ENCODE data around the gene FMO5. TPM values are rescaled to one million over a fixed set of nuclear protein-coding genes. Genes with fewer than 3 reads are reported as not detected.

FMO5 gene
- total RNA-seq, 4 donors from 2014 or later, result 0.72 to 1.7 (median 1.2) TPM

DNA sequence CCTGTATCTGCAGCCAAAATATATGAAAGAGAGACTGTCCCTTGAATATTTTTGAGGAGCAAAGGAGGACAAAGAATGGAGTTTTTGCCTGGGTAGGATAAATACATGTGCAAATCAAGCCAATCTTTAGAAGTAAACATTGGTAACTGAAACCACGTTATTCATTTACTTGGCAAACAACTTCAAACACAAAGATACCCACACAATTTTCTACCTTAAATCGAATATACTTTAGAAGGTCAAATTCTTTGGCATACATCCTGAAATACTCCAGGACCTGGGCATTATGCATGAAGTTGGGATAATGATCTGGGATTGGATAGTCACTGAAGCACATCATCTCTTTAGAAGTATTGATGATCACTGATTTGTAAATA is 9.6 kb downstream of the FMO5 start:
- Histone ChIP-seq H3K27me3 (no peaks in the 10 kb centered on the region), H3K4me1 (no peaks in the 10 kb centered on the region), H3K9me3 (no peaks in the 10 kb centered on the region), H3K27ac (no peak overlapping the region), H3K36me3 (no peaks in the 10 kb centered on the region), H3K4me3 (no peak overlapping the region)
- TF ChIP-seq POLR2A (IDR thresholded peaks at IDR 0.05), result no peak
- TF ChIP-seq, protein P1, sequence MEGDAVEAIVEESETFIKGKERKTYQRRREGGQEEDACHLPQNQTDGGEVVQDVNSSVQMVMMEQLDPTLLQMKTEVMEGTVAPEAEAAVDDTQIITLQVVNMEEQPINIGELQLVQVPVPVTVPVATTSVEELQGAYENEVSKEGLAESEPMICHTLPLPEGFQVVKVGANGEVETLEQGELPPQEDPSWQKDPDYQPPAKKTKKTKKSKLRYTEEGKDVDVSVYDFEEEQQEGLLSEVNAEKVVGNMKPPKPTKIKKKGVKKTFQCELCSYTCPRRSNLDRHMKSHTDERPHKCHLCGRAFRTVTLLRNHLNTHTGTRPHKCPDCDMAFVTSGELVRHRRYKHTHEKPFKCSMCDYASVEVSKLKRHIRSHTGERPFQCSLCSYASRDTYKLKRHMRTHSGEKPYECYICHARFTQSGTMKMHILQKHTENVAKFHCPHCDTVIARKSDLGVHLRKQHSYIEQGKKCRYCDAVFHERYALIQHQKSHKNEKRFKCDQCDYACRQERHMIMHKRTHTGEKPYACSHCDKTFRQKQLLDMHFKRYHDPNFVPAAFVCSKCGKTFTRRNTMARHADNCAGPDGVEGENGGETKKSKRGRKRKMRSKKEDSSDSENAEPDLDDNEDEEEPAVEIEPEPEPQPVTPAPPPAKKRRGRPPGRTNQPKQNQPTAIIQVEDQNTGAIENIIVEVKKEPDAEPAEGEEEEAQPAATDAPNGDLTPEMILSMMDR (IDR thresholded peaks at IDR 0.05 in 4 of 5, conservative IDR thresholded peaks at IDR 0.05 in 1 of 5), result no peak
- no peak for DNase-seq
- intact Hi-C loops (cut with DNase I; ENCODE audit: low total_unique reads), result no loop called here
- no peak for ATAC-seq
- in situ Hi-C loops (cut with MboI; ENCODE audit: low sequenced_read_pairs in 4 of 4), result no loop called here

DNA sequence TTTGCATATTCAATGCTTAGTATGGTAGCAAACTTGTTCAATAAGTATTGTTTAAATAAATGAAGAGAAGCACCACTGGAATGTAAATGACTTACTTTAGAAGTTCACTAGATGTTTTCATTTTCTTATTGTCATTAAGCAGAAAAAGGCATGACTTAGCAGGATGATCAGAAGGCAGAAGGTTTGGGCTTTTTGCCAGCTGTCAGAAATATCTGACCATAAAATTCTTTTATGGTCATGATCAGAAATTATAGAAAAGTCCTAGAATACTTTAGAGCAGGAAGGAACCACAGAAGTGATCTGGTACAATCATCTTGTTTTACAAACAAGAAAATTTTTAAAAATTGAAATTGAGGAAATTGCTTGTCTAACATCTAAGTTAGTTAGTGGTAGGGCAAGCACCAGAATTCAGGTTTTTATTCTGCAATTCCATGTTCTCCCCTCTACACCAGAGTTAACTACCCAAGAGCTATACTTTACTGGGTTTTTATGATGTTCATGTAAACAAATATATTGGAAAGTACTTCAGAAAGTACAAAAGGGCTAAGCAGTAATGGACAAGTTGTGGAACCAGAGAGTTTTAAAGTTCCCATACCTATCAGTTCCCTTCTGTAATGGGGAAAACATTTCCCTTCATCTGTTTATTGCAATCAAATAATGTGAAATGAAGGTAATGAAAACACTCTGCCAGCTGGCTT is 10.1 kb downstream of the FMO5 start:
- Histone ChIP-seq H3K4me3 (no peak overlapping the region), H3K27ac (no peak overlapping the region), H3K27me3 (no peaks in the 10 kb centered on the region), H3K36me3 (no peaks in the 10 kb centered on the region), H3K9me3 (no peaks in the 10 kb centered on the region), H3K4me1 (no peaks in the 10 kb centered on the region)
- TF ChIP-seq, protein P1 (IDR thresholded peaks at IDR 0.05 in 4 of 5, conservative IDR thresholded peaks at IDR 0.05 in 1 of 5), result no peak
- no peak for TF ChIP-seq POLR2A (IDR thresholded peaks at IDR 0.05)
- ATAC-seq (no peak), DNase-seq (no peak)
- in situ Hi-C loops (cut with MboI; ENCODE audit: low sequenced_read_pairs in 4 of 4) (no loop called here), intact Hi-C loops (cut with DNase I; ENCODE audit: low total_unique reads) (no loop called here)

DNA sequence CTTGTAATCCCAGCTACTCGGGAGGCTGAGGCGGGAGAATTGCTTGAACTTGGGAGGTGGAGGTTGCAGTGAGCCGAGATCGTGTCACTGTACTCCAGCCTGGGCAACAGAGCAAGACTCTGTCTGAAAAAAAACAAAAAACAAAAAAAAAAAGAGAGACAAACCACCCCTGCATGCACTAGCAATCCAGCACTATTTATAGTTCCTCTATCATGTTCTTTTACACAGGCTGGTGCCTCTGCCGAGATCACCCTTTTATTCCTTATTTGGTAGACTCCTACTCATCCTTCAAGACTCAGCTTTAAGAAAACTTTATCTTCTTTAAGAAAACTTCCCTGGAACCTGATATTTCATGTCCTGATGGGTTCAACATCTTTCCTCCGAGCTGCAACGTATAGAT is 10.8 kb downstream of the FMO5 start:
- Histone ChIP-seq H3K27me3 (no peaks in the 10 kb centered on the region), H3K9me3 (no peaks in the 10 kb centered on the region), H3K4me3 (no peak overlapping the region), H3K4me1 (no peaks in the 10 kb centered on the region), H3K27ac (no peak overlapping the region), H3K36me3 (no peaks in the 10 kb centered on the region)
- intact Hi-C loops (cut with DNase I; ENCODE audit: low total_unique reads), result no loop called here
- ATAC-seq (no peak), DNase-seq (no peak)
- TF ChIP-seq, protein P1 (IDR thresholded peaks at IDR 0.05 in 4 of 5, conservative IDR thresholded peaks at IDR 0.05 in 1 of 5), result no peak
- TF ChIP-seq POLR2A (IDR thresholded peaks at IDR 0.05), result no peak
- in situ Hi-C loops (cut with MboI; ENCODE audit: low sequenced_read_pairs in 4 of 4), result no loop called here

DNA sequence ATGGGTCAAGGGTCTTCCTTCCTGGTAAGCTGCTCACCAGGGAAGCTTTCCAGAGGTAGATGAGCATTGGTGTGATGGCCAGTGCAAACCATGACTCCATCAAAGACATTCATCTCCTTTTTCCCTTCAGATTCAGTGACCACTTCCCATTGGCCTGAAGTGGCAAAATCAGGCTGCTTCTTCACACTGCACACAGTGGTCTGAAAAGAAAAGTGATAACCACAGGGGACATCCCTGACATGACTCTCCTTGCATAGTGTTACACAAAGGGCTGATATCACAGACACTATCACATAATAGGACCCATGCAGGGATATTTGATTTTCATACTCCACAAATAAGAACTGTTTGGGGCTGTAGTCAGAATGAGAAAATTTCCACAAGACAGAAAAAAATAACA is 11.9 kb downstream of the FMO5 start:
- Histone ChIP-seq H3K27me3 (no peaks in the 10 kb centered on the region), H3K4me1 (no peaks in the 10 kb centered on the region), H3K9me3 (no peaks in the 10 kb centered on the region), H3K27ac (no peak overlapping the region), H3K36me3 (no peaks in the 10 kb centered on the region), H3K4me3 (no peak overlapping the region)
- DNase-seq, result no peak
- intact Hi-C loops (cut with DNase I; ENCODE audit: low total_unique reads) (no loop called here), in situ Hi-C loops (cut with MboI; ENCODE audit: low sequenced_read_pairs in 4 of 4) (no loop called here)
- TF ChIP-seq, protein P1 (IDR thresholded peaks at IDR 0.05 in 4 of 5, conservative IDR thresholded peaks at IDR 0.05 in 1 of 5), result no peak
- no peak for TF ChIP-seq POLR2A (IDR thresholded peaks at IDR 0.05)
- no peak for ATAC-seq

DNA sequence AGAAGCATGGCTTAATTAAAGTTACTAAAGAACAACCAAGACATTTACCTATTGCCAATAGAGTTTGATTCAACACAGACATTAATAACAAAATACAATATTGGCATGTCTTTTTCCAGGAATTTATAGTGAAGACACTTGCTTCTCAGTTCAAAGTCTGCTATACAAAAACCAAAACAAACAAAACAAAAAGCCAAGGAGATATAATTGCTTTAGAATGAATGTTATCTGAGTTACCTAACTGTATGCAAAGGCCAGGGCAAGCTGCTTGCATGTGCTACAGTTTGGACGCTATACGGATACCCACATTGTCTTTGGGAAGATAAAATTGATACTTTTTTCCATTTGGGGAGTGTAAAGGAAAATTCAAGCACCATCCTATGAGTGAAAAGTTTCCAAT is 13.6 kb downstream of the FMO5 start:
- ATAC-seq (no peak), DNase-seq (no peak)
- in situ Hi-C loops (cut with MboI; ENCODE audit: low sequenced_read_pairs in 4 of 4), result no loop called here
- Histone ChIP-seq H3K27me3 (no peaks in the 10 kb centered on the region), H3K27ac (no peak overlapping the region), H3K36me3 (no peaks in the 10 kb centered on the region), H3K9me3 (no peaks in the 10 kb centered on the region), H3K4me3 (no peak overlapping the region), H3K4me1 (no peaks in the 10 kb centered on the region)
- intact Hi-C loops (cut with DNase I; ENCODE audit: low total_unique reads), result no loop called here
- TF ChIP-seq, protein P1 (IDR thresholded peaks at IDR 0.05 in 4 of 5, conservative IDR thresholded peaks at IDR 0.05 in 1 of 5), result no peak
- no peak for TF ChIP-seq POLR2A (IDR thresholded peaks at IDR 0.05)

All from gastrocnemius medialis (tissue), 4 donors.